CD4-positive, alpha-beta T cell treated with Interleukin-4 for 4 hours (primary cell): Measurements from ENCODE around the gene SLC24A4.

Experiments
- DNase-seq: peaks from one replicate; pipeline ENCODE4 v3.0.0-alpha.2; 2020

The SLC24A4 gene, protein sequence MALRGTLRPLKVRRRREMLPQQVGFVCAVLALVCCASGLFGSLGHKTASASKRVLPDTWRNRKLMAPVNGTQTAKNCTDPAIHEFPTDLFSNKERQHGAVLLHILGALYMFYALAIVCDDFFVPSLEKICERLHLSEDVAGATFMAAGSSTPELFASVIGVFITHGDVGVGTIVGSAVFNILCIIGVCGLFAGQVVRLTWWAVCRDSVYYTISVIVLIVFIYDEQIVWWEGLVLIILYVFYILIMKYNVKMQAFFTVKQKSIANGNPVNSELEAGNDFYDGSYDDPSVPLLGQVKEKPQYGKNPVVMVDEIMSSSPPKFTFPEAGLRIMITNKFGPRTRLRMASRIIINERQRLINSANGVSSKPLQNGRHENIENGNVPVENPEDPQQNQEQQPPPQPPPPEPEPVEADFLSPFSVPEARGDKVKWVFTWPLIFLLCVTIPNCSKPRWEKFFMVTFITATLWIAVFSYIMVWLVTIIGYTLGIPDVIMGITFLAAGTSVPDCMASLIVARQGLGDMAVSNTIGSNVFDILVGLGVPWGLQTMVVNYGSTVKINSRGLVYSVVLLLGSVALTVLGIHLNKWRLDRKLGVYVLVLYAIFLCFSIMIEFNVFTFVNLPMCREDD

DNA sequence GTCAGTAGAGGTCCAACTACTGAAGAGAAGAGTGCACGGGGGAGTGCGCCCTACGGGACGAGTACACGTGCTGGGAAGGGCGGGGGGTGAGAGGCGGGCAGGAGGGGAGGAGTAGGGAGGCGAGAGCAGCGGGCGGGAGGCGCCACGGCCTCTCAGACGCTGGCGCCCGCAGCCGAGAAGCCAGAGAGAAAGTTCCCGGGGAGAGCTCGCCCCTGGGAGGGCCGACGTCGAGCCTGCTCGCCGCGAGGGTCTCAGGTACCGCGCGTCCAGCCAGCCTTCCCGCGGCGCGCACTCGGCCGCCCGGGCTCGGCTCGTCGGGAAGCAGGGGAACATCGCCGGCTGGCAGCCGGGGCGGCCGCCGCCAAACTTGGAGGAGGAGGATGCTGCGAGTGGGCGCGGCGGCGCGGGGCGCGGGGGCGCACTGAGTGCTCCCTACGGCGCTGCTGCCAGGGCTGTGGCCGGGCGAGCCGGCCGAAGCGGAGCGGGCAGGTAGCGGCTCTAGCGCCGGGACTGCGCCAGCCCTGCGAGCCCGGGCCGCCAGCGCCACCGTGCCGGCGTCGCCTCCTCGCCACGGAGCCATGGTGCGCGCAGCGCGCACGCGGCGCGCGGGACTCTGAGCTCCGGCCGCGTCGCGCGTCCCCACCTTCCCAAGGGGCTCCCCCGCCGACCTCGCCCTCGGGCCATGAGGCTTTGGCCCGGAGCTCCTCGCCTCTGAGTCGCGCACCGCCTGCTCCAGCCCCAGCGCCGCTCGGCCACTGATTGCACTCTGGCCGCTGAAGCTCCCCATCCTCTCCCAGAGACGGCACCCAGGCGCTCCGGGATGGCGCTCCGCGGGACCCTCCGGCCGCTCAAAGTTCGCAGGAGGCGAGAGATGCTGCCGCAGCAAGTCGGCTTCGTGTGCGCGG is at the start of gene SLC24A4:
TSS of gene SLC24A4 (plus strand) at position 155 of the 905 bp plus-strand sequence. CDS start at position 821, 666 bp downstream.
- DNase-seq: no peak

DNA sequence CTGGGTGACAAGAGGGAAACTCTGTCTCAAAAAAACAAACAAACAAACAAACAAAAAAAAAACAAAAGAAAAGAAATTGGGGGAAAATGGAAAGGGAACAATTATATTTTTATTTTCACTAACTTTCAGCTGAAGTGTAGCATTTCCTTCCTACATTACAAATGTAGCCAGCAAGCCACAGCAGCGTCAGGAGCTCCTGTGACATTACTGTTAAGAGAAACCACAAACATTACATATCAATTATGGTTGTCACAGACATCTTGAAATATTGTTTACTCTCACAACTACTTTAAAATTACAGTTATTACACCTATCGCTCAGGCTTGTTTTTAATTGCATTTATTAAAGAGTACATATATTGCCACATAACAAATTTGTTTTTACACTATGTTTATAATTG is 49.8 kb upstream of the SLC24A4 start:
- DNase-seq: no peak

DNA sequence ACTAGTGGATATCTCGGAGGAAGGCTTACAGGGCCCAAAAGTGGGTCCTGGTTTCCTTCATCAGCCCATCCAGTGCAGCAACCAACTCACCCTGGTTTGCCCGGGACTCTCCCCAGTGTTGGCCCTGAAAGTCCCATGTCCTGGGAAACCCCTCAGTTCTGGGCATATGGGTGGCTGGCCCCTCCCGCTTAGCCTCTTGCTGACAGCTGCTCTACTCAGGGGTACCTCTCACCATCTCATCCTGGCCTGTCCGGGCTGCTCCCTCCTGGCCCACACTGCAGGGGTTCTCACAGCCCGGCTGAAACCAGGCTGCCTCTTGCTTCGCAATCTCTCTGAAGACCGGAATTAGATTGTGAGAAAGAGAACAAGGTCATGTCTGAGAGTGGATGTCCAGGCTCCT is 48.9 kb upstream of the SLC24A4 start:
- DNase-seq: no peak

GRCh38 chr14:92276074-92276473 is 46.9 kb upstream of the SLC24A4 start:
- no peak for DNase-seq

- DNase-seq: no peak
Observed at GRCh38 chr14:92277031-92277430, 45.9 kb upstream of the SLC24A4 start.

GRCh38 chr14:92280554-92281262 is 42.3 kb upstream of the SLC24A4 start:
- DNase-seq: no peak

DNA sequence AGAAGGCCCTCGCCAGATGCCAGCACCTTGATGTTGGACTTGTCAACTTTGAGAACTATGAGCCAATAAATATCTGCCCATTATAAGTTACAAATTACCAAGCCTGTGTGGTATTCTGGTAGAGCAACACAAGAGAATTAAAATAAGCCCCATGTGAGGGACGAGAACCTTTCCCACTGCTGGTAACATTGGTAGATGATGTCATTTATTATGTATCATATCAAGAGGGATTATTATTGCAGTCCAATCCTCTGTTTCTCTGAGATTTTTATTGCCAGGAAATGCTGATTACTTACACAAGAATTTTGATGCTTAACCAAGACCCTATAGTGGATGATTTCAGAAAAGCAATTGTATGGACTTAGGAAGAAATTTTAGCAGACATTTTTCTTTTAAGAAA is 40.3 kb upstream of the SLC24A4 start:
- no peak for DNase-seq

GRCh38 chr14:92285311-92285710 is 37.7 kb upstream of the SLC24A4 start:
- DNase-seq: no peak

GRCh38 chr14:92287987-92288386 is 35.0 kb upstream of the SLC24A4 start:
- DNase-seq: no peak

DNA sequence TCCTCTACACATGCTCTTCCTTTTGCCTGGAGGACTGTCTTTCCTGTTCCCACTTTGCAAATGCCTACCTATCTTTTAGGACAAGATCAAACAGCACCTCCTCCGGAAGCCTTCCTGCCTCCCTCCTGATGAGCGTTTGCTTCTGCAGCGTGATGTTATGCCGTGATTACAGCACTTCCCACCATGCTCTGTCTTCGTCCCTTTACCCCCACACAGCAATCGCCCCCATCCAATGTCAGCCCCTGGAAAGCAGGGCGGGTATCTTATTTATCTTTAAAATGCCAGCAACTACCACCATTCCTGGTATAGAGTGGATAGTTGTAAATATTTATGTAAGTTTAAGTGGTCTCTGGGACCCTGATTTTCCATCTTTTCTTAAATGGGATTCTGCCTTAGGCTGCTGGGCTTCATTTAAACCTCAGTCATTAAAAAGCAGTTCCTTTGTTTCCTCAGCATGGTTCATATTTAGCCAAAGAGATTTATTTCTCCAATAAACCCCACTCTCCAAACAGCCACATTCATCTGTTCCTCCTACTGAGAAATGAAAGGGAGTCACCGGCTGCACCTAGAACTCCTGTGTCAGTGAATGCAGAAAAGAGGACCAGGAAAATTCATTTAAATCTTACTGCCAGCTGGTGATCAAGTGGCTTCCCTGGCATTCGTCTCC is 33.8 kb upstream of the SLC24A4 start:
- DNase-seq: no peak

GRCh38 chr14:92292673-92293072 is 30.3 kb upstream of the SLC24A4 start:
- no peak for DNase-seq

DNA sequence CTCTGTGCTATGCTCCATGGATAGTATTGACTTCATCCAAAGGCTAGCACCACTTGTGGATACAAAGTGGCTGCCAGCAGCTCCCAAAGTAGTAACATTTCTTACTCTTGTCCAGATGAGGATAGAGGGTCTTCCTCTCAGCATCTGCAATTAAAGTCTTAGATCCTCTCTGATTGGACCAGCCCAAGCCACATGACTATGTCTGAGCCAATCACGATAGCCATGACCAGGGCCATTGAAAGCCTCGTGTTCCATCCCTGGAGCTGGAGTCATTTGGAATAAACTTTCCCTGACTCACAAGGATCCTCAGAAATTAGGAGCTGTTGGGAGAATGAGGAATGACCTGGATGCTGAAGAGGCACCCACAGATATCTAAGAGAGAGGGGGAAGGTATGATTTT is 28.5 kb upstream of the SLC24A4 start:
- DNase-seq: no peak

DNA sequence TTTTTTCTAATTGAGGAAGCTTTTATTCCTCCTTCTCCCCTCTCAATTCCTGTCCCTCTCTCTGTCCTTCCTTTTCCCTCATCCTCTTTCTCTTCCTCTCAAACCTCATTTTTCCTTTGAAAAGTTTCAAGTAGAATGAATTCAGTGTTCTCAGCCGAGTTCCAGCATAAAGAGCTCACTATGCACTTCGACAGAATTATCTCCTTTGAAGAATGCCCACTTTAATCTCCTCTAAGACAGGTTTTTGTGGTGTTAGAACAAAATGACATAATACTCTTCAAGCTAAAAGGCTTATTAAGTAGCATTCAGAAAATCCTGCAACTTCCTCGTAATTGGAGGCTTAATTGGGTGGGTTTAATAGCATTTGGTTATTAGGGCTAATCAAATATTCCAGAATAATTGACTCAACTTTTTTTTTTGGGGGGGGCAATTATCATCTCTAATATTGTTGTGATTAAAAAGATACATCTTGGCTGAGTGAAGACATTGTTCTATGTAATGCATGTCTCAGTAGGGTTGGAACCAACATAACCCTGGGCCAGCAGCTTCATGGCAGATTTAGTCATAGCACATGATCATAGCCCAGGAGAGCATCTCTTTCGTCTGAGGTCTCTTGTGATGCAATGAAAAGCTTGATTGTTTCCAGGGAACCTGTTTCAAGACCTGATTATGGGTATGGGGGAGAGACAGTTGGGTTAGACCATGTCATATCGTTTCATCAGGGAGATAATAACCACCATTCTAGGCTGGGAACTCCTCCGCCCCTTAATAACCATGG is 25.0 kb upstream of the SLC24A4 start:
- DNase-seq: no peak

GRCh38 chr14:92302481-92302880 is 20.5 kb upstream of the SLC24A4 start:
- no peak for DNase-seq

DNA sequence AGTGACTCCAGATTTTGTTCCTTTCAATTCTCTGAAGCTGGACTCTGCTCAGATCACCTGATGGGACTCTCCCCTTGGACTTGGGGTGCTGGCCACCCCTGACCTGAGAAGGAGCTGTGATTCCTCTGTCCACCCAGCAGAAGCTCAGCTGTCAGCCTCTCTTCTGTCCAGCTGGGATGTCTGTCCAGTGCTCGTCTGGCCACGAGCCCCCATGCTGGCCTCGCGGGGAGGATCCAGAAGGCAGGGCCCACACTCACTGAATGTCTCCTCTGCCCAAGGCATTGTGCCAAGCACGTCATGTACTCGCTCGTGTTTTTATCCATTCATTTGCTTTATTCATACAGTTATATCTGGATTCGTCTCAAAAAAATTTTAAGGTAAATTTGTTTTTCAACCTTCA is 14.2 kb upstream of the SLC24A4 start:
- no peak for DNase-seq

DNA sequence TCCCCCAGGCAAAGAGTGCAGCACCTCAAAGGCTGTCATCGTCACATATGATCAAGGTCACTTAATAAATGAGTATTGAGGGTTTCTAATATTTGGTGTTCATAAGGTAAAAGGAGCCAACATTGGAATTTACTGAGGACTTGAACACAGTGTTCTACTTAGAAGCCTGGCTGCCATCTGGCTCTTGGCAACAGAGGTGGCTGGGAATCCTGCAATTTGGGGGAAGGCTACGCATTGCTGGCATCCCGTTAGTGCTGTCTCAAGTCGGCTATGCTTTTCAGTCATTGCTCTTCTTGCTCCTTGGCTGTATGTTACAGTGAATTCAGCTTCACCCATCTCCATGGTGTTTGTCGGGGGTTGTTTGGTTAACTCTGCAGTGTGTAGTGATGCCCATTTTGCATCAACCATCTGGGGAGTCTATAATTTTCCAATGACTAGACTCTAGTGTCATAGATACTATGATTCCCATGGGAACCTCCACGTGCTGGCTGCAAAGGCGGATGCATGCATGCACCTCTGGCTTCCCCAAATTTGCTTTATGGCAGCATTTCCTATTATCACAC is 12.9 kb upstream of the SLC24A4 start:
- DNase-seq: no peak

DNA sequence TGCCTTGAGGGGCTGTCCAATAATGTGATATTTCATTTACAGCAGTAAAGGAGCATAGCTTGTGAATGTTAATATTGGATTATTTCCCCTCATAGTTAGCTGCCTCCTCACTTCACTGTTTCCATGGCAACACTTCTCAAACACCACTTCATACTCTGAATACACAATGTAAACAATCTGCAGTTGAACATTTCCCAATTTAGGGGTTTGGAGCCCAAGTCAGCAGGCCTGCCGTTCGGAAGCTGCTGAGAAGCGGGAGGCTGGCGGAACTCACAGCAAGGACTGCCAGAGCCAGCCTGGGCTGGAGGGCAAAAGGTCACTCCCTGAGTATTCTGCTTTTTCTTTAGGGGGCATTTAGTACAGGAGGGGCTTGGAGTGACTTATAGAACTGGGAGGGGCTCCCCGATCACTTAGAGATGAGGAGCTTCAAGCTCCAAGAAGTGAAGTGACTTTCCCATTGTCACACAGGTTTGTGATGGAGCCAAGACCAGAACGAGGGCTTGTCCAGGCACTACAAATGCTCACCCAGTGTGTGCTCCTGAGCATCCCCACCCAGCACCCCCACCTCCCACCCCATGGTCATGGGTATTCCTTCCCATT is 12.1 kb upstream of the SLC24A4 start:
- no peak for DNase-seq

- no peak for DNase-seq
Observed at GRCh38 chr14:92314182-92314581, 8.8 kb upstream of the SLC24A4 start.

DNA sequence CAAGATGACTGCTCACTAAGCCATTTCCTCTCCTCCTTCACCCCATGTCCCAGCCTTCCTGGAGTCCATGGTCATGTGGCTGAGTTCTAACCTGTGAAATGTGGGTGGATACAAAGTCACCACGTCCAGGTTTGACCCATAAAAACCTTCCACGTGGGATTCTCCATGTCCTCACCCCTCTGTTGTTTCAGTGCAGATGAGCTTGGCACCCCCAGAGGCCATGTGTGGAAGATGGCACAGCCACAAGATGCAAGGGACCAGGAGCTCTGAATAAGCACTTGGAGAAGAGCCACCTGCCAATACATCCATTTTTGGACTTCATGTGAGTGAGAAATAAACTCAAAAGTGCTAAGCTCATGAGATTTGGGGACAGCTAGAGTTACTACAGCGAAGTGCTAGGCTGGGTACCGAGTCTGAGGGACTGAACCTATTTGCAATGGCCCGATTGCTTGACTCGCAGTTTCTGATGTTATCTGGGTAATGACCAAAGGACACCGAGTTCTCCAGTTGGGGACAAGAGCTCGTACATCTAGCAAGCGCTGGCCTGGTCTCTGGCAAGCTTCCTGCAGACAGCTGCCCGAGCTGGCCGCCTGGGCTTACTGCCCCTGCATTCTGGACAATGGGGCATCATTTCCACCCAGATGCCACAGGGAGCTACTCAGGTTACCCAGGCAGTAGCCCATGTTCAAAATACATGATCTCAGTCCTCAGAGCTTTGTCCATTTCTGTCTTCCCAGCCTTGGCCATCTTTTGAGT is 7.7 kb upstream of the SLC24A4 start:
- DNase-seq: no peak

DNA sequence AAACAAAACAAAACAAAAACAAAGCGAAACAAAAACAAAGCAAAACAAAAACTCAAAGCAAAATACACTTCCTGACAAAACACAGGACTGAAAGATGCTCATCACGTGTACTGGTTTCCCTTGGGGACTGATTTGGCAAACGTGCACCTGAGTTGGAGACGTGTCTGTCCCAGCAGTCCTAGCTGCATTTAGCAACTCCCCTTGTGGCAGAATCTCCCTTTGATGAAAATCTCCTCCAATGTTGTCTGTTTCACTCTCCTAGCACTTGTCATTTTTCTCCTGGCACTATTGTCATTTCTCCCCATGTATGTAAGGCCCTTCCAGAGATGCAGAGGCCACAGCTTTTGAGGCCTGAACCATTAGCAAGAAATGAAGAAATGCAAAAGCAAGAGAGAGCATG is 6.8 kb upstream of the SLC24A4 start:
- no peak for DNase-seq
